Left ventricle myocardium inferior (tissue), 1 donor: ENCODE results near the gene NEMP1. TPM values are rescaled to one million over a fixed set of nuclear protein-coding genes. Genes with fewer than 3 reads are reported as not detected.
"Not testable (repeated sequence)": the region's sequence is repeated elsewhere in the genome, so short reads cannot be mapped to it uniquely, and the experiment has no call there.

Source experiments
- DNase-seq: peaks from one replicate; pipeline ENCODE4 v3.0.0-alpha.2; 2020
- H3K27ac ChIP-seq: fragments of 200-600 bp; replicated peaks from 2 replicates; pipeline ENCODE4 v1.8.0; 2021
- H3K27me3 ChIP-seq: fragments of 200-600 bp; 2 replicates; pipeline ENCODE4 v1.8.0; 2021; ENCODE audit warnings: low read depth
- H3K36me3 ChIP-seq: fragments of 200-600 bp; 2 replicates; pipeline ENCODE4 v1.8.0; 2021
- H3K4me1 ChIP-seq: fragments of 200-600 bp; 2 replicates; pipeline ENCODE4 v1.8.0; 2021
- H3K4me3 ChIP-seq: fragments of 200-600 bp; 2 replicates; pipeline ENCODE4 v1.8.0; 2021; ENCODE audit warnings: mild to moderate bottlenecking, moderate library complexity
- H3K9me3 ChIP-seq: fragments of 200-600 bp; replicated peaks from 2 replicates; pipeline ENCODE4 v1.8.0; 2021
- intact Hi-C: fragments of 100-400 bp; cut with micrococcal nuclease; formaldehyde crosslinking; loops from one replicate; pipeline ENCODE4 v1.11.0; 2022
- total RNA-seq: library from RNA; stranded (reverse); fragmentation: NEBNext Ultra II Directional; extraction: Animal tissue kit (Norgen Biotek cat#: 25700); gene quantifications from one replicate; pipeline ENCODE4 v1.2.1, GENCODE V29; 2021
- TF ChIP-seq, protein P1 (sequence below): fragments of 200-600 bp; IDR thresholded peaks from 2 replicates; pipeline ENCODE4 v1.8.0; 2021; ENCODE audit warnings: antibody characterized with exemption, mild to moderate bottlenecking, borderline replicate concordance
- donor health status: DM: no; HTN: yes; CAD: no; lungs with severe emphysema.

Gene NEMP1
- total RNA-seq, 1 donor from 2014 or later = 3.3 TPM

DNA sequence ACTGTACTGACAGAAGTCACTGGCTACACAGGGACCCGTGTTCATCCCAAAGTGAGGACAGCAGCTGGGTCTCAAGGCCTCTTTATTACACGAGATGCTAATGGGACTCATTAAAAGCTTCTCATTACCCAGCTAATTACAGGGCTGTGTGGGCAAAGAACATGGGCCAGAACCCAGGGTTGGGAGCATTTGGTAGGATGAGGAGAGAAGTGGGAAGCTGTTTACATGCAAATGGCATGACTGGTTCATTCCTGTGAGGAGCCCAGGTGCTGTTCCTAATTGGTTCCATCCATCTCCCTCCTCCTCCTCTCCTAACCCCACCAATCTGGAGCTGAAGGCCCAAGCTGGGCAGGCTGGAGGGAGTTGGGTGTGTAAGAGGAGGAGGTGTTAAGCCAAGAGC, 53.4 kb downstream of the NEMP1 start:
- H3K36me3 ChIP-seq = no peaks in the 10 kb centered on the region
- peaks cover 63% of the 10 kb centered on the region for H3K27me3 ChIP-seq
- TF ChIP-seq, protein P1, sequence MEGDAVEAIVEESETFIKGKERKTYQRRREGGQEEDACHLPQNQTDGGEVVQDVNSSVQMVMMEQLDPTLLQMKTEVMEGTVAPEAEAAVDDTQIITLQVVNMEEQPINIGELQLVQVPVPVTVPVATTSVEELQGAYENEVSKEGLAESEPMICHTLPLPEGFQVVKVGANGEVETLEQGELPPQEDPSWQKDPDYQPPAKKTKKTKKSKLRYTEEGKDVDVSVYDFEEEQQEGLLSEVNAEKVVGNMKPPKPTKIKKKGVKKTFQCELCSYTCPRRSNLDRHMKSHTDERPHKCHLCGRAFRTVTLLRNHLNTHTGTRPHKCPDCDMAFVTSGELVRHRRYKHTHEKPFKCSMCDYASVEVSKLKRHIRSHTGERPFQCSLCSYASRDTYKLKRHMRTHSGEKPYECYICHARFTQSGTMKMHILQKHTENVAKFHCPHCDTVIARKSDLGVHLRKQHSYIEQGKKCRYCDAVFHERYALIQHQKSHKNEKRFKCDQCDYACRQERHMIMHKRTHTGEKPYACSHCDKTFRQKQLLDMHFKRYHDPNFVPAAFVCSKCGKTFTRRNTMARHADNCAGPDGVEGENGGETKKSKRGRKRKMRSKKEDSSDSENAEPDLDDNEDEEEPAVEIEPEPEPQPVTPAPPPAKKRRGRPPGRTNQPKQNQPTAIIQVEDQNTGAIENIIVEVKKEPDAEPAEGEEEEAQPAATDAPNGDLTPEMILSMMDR = no peak
- intact Hi-C loops = no loop called here
- no peaks in the 10 kb centered on the region for H3K9me3 ChIP-seq
- H3K27ac ChIP-seq = no peak overlapping the region
- no peak overlapping the region for H3K4me3 ChIP-seq
- H3K4me1 ChIP-seq = no peaks in the 10 kb centered on the region
- no peak for DNase-seq

DNA sequence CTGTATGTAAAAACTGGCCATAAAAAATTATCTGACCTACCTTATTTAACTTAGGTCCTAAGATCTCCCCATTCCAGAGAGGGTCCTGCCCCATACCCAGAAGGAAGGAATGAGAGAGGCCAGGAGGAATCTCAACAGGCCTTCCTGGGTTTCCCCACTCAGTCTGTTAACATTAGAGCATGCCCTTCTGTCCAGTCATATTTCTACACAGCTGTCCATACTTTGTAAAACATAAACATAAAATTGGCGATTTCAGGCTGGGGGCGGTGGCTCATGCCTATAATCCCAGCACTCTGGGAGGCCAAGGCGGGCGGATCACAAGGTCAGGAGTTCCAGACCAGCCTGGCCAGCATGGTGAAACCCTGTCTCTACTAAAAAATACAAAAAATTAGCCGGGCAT, 56.3 kb downstream of the NEMP1 start:
- intact Hi-C loops, H3K4me3 ChIP-seq, H3K9me3 ChIP-seq, H3K27ac ChIP-seq, DNase-seq, H3K4me1 ChIP-seq, H3K36me3 ChIP-seq: not testable (repeated sequence)
- H3K27me3 ChIP-seq = peaks cover 41% of the 10 kb centered on the region

DNA sequence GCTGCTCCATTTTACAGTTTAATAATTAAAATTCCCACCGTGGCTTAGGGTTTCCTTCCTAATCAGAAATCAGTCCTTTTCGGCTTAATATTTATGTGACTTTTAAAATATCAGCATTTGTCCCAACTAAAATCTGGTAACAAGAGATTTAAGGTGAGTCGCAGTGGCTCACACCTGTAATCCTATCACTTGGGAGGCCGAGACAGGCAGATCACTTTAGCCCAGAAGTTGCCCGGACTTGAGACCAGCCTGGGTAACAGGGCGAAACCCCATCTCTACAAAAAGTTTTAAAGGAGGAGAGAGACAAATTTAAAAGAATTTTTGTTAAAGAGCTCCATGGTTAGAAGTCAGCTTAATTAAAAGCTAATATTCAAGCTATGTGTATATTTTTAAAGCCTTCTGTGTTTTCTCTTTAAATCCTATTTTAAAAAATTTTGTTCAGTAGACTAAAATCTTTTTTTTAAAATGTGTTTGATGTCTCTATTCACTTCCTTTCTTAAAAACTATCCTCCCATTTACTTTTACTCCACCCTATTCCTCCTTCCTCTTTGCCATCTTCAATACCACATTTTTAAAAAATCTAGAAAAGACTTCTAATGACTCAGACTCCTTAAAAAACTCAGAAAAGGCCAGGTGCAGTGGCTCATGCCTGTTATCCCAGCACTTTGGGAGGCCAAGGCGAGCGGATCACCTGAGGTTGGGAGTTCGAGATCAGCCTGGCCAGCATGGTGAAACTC, 58.4 kb downstream of the NEMP1 start:
- no peak for DNase-seq
- Histone ChIP-seq H3K27ac (no peak overlapping the region), H3K4me1 (no peaks in the 10 kb centered on the region), H3K4me3 (no peak overlapping the region), H3K27me3 (peaks cover 41% of the 10 kb centered on the region), H3K36me3 (no peaks in the 10 kb centered on the region), H3K9me3 (no peaks in the 10 kb centered on the region)
- intact Hi-C loops = no loop called here
- TF ChIP-seq, protein P1 = no peak

DNA sequence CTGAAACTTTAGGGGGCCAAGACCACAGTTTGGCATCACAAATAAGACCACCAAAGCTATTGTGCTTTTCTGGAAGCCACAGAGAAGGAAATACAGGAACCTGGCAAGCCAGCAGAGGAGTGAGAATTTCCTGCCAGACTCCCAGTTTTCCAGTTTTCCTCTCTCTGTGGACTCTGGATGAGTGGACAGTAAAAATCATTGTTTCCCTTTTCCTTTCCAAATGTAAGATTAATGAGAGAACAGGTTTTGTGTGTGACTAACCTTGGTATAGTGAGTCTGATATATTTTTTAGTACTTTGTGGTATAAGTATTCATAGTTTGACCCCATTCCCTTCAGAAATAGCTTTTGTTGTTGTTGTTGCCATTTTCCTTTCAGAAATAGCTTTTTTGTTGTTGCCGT, 59.7 kb downstream of the NEMP1 start:
- no peak overlapping the region for H3K4me3 ChIP-seq
- no peaks in the 10 kb centered on the region for H3K36me3 ChIP-seq
- intact Hi-C loops = no loop called here
- DNase-seq = no peak
- no peak overlapping the region for H3K27ac ChIP-seq
- no peaks in the 10 kb centered on the region for H3K9me3 ChIP-seq
- no peaks in the 10 kb centered on the region for H3K4me1 ChIP-seq
- peaks cover 41% of the 10 kb centered on the region for H3K27me3 ChIP-seq
- TF ChIP-seq, protein P1 = no peak

DNA sequence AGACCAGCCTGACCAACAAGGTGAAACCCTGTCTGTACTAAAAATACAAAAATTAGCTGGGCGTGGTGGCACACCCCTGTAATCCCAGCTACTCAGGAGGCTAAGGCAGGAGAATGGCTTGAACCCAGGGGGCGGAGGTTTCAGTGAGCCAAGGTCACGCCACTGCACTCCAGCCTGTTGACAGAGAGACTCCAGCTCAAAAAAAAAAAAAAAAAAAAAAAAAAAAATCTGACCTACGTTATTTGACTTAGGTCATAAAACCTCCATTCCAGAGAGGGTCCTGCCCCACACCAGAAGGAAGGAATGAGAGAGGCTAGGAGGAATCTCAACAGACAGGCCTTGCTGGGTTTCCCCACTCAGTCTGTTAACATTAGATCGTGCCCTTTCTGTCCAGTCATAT, 60.2 kb downstream of the NEMP1 start:
- intact Hi-C loops, H3K27ac ChIP-seq, H3K36me3 ChIP-seq, H3K4me1 ChIP-seq, H3K4me3 ChIP-seq, H3K9me3 ChIP-seq, DNase-seq: not testable (repeated sequence)
- H3K27me3 ChIP-seq = peaks cover 44% of the 10 kb centered on the region

DNA sequence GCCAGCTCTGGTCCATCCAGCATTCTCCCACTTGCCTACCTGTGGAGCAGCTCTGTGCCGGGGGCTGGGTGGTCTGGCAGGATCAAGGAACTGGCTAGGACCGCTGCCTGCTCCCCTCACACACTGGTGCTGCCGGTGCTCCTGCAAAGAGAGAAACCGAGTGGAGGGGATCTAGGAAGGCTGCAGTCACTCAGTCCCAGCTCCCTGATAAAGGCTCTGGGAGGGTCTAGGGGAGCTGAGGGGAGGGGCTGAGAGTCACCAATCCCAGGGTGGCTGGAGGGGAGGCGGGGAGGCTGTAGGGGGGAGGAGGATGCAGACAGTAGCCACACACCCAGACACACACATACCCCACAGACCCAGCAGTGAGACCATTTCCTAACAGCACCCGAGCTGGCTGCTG, 62.2 kb downstream of the NEMP1 start, which contains the start of gene TAC3:
TAC3 (minus strand) TSS at position 182 of the 400 bp plus-strand sequence. CDS start 732 bp downstream, outside the sequence.
- H3K27ac ChIP-seq = no peak within 1 kb of the TSS
- TF ChIP-seq, protein P1 = no peak
- no peaks in the 10 kb centered on the region for H3K36me3 ChIP-seq
- H3K9me3 ChIP-seq = no peaks in the 10 kb centered on the region
- intact Hi-C loops = no loop called here
- peaks cover 55% of the 10 kb centered on the region for H3K27me3 ChIP-seq
- H3K4me1 ChIP-seq = no peaks in the 10 kb centered on the region
- DNase-seq = no peak
- no peak within 1 kb of the TSS for H3K4me3 ChIP-seq
